ENCODE results near the gene MTHFD2L. TPM values are rescaled to one million over a fixed set of nuclear protein-coding genes. Genes with fewer than 3 reads are reported as not detected.

The MTHFD2L gene
- total RNA-seq, 1 experiment from 2014 or later, result 9.4 TPM

DNA sequence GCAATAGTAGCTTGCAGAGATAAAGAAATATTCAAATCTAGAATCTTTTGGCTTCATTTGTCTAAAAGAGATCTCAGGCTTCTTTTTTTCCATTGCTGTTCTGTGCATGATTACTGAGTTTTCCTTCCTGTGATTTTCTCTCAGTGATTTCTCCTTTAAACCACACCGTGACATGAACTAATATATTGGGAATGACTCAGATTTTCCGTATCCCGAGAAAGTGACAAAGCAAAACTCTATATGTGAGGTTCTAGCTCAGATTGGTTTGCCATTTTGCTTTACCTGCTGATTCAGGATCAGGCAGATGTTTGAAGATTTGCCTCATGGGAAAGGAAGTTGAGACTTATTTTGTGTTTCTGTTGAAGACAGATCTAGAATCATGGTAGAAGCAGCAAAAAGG, 59.4 kb downstream of the MTHFD2L start (continued):
- TF ChIP-seq TCF7 (CRISPR knock-in tag; IDR thresholded peaks at IDR 0.05; ENCODE audit: low read depth) (no peak), TP53 (CRISPR knock-in tag; IDR thresholded peaks at IDR 0.05) (no peak), SMAD4 (CRISPR knock-in tag; IDR thresholded peaks at IDR 0.05) (no peak), ZNF219 (CRISPR knock-in tag; IDR thresholded peaks at IDR 0.05; ENCODE audit: borderline replicate concordance) (no peak)
- TF ChIP-seq, protein P1, sequence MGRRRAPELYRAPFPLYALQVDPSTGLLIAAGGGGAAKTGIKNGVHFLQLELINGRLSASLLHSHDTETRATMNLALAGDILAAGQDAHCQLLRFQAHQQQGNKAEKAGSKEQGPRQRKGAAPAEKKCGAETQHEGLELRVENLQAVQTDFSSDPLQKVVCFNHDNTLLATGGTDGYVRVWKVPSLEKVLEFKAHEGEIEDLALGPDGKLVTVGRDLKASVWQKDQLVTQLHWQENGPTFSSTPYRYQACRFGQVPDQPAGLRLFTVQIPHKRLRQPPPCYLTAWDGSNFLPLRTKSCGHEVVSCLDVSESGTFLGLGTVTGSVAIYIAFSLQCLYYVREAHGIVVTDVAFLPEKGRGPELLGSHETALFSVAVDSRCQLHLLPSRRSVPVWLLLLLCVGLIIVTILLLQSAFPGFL (CRISPR knock-in tag; IDR thresholded peaks at IDR 0.05; ENCODE audit: borderline replicate concordance), result no peak
- TF ChIP-seq, protein P2, sequence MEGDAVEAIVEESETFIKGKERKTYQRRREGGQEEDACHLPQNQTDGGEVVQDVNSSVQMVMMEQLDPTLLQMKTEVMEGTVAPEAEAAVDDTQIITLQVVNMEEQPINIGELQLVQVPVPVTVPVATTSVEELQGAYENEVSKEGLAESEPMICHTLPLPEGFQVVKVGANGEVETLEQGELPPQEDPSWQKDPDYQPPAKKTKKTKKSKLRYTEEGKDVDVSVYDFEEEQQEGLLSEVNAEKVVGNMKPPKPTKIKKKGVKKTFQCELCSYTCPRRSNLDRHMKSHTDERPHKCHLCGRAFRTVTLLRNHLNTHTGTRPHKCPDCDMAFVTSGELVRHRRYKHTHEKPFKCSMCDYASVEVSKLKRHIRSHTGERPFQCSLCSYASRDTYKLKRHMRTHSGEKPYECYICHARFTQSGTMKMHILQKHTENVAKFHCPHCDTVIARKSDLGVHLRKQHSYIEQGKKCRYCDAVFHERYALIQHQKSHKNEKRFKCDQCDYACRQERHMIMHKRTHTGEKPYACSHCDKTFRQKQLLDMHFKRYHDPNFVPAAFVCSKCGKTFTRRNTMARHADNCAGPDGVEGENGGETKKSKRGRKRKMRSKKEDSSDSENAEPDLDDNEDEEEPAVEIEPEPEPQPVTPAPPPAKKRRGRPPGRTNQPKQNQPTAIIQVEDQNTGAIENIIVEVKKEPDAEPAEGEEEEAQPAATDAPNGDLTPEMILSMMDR (IDR thresholded peaks at IDR 0.05), result no peak
- TF ChIP-seq, protein P3, sequence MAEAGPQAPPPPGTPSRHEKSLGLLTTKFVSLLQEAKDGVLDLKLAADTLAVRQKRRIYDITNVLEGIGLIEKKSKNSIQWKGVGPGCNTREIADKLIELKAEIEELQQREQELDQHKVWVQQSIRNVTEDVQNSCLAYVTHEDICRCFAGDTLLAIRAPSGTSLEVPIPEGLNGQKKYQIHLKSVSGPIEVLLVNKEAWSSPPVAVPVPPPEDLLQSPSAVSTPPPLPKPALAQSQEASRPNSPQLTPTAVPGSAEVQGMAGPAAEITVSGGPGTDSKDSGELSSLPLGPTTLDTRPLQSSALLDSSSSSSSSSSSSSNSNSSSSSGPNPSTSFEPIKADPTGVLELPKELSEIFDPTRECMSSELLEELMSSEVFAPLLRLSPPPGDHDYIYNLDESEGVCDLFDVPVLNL (CRISPR knock-in tag; IDR thresholded peaks at IDR 0.05; ENCODE audit: borderline replicate concordance, low read depth), result no peak

DNA sequence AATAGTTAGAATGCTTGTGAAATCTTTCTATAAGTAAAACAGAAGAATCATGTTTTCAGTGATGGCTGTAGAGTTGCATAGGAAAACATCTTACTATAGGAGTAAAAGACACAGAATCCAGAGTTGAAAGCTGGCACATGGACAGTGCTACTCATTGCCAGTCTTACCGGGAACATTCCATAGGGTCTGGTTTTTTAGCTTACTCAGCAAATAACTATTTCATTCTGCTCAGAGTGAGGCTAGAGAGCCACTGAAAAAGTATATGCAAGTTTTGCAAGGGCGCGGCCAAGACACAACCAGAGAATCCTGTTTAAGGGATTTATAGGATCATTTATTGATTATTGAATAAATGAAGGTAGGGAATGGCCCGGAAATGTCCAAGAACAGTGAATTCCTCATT, 60.3 kb downstream of the MTHFD2L start:
- Mint-ChIP-seq H3K4me3 (no peak overlapping the region), H3K36me3 (no peaks in the 10 kb centered on the region; the same call in 1 of the 2 replicates), H3K27me3 (ENCODE audit: low read depth) (no peaks in the 10 kb centered on the region), H3K9me3 (peaks cover 12% of the 10 kb centered on the region), H3K27ac (no peak overlapping the region), H3K4me1 (peaks cover 36% of the 10 kb centered on the region)
- CTCF ChIA-PET, result interaction anchor here (0.9 to 2.0 kb wide), 2 partner anchors 10 to 29 kb away, joined by 5 to 7 read pairs; no protein-coding TSS in a partner anchor
- TF ChIP-seq ZNF121 (CRISPR knock-in tag; IDR thresholded peaks at IDR 0.05) (no peak), NR1H2 (CRISPR knock-in tag; IDR thresholded peaks at IDR 0.05) (no peak), FOXP1 (CRISPR knock-in tag; IDR thresholded peaks at IDR 0.05; ENCODE audit: borderline replicate concordance) (no peak), GRHL2 (CRISPR knock-in tag; IDR thresholded peaks at IDR 0.05; ENCODE audit: insufficient replicate concordance, severe bottlenecking) (no peak), ZNF219 (CRISPR knock-in tag; IDR thresholded peaks at IDR 0.05; ENCODE audit: borderline replicate concordance) (no peak), NFYB (CRISPR knock-in tag; conservative IDR thresholded peaks at IDR 0.05; ENCODE audit: low read depth) (no peak), NR2C2 (CRISPR knock-in tag; IDR thresholded peaks at IDR 0.05) (no peak), SMAD3 (CRISPR knock-in tag; IDR thresholded peaks at IDR 0.05; ENCODE audit: borderline replicate concordance) (no peak), ZNF671 (CRISPR knock-in tag; IDR thresholded peaks at IDR 0.05) (no peak), ZNF396 (CRISPR knock-in tag; IDR thresholded peaks at IDR 0.05; ENCODE audit: borderline replicate concordance) (no peak), OVOL2 (CRISPR knock-in tag; IDR thresholded peaks at IDR 0.05; ENCODE audit: borderline replicate concordance) (no peak), TP53 (CRISPR knock-in tag; IDR thresholded peaks at IDR 0.05) (no peak), CREB1 (CRISPR knock-in tag; IDR thresholded peaks at IDR 0.05) (no peak), ZNF263 (CRISPR knock-in tag; IDR thresholded peaks at IDR 0.05; ENCODE audit: low read depth) (no peak), TCF7 (CRISPR knock-in tag; IDR thresholded peaks at IDR 0.05; ENCODE audit: low read depth) (no peak)
- TF ChIP-seq, protein P4, sequence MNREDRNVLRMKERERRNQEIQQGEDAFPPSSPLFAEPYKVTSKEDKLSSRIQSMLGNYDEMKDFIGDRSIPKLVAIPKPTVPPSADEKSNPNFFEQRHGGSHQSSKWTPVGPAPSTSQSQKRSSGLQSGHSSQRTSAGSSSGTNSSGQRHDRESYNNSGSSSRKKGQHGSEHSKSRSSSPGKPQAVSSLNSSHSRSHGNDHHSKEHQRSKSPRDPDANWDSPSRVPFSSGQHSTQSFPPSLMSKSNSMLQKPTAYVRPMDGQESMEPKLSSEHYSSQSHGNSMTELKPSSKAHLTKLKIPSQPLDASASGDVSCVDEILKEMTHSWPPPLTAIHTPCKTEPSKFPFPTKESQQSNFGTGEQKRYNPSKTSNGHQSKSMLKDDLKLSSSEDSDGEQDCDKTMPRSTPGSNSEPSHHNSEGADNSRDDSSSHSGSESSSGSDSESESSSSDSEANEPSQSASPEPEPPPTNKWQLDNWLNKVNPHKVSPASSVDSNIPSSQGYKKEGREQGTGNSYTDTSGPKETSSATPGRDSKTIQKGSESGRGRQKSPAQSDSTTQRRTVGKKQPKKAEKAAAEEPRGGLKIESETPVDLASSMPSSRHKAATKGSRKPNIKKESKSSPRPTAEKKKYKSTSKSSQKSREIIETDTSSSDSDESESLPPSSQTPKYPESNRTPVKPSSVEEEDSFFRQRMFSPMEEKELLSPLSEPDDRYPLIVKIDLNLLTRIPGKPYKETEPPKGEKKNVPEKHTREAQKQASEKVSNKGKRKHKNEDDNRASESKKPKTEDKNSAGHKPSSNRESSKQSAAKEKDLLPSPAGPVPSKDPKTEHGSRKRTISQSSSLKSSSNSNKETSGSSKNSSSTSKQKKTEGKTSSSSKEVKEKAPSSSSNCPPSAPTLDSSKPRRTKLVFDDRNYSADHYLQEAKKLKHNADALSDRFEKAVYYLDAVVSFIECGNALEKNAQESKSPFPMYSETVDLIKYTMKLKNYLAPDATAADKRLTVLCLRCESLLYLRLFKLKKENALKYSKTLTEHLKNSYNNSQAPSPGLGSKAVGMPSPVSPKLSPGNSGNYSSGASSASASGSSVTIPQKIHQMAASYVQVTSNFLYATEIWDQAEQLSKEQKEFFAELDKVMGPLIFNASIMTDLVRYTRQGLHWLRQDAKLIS (CRISPR knock-in tag; IDR thresholded peaks at IDR 0.05; ENCODE audit: borderline replicate concordance), result no peak
- TF ChIP-seq, protein P5, sequence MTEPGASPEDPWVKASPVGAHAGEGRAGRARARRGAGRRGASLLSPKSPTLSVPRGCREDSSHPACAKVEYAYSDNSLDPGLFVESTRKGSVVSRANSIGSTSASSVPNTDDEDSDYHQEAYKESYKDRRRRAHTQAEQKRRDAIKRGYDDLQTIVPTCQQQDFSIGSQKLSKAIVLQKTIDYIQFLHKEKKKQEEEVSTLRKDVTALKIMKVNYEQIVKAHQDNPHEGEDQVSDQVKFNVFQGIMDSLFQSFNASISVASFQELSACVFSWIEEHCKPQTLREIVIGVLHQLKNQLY (CRISPR knock-in tag; IDR thresholded peaks at IDR 0.05), result no peak
- TF ChIP-seq, protein P6, sequence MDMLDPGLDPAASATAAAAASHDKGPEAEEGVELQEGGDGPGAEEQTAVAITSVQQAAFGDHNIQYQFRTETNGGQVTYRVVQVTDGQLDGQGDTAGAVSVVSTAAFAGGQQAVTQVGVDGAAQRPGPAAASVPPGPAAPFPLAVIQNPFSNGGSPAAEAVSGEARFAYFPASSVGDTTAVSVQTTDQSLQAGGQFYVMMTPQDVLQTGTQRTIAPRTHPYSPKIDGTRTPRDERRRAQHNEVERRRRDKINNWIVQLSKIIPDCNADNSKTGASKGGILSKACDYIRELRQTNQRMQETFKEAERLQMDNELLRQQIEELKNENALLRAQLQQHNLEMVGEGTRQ (CRISPR knock-in tag; IDR thresholded peaks at IDR 0.05), result no peak
- DNase-seq (ENCODE audit: low spot score) (no peak), ATAC-seq (no peak)
- POLR2A ChIA-PET, result interaction anchor here (0.8 kb wide), 1 partner anchor 119 kb away, joined by 5 read pairs; no protein-coding TSS in a partner anchor
